Measurements from ENCODE around the gene SCN8A. TPM values are rescaled to one million over a fixed set of nuclear protein-coding genes. Genes with fewer than 3 reads are reported as not detected.

Gene SCN8A
- total and polyA plus RNA-seq, 2 experiments from 2014 or later: 4.6 to 23.9 TPM

GRCh38 chr12:51846911-51847642 is 256.0 kb downstream of the SCN8A start:
- Histone ChIP-seq H2AFZ (peak overlapping the region; percentile 59), H3K27ac (ENCODE audit: low read depth) (no peak overlapping the region), H3K4me2 (peak overlapping the region; percentile 96), H3K79me2 (replicated peaks; ENCODE audit: insufficient read depth) (no peaks in the 10 kb centered on the region), H3K36me3 (ENCODE audit: insufficient read depth) (no peaks in the 10 kb centered on the region), H4K20me1 (replicated peaks; ENCODE audit: insufficient read depth) (peaks cover 4% of the 10 kb centered on the region; the same call in 1 of the 2 replicates), H3F3A (replicated peaks; ENCODE audit: low read depth) (peaks cover 12% of the 10 kb centered on the region; the same call in 1 of the 2 replicates), H3K4me3 (peak overlapping the region; percentile 91), H3K27me3 (ENCODE audit: insufficient read depth) (peaks cover 47% of the 10 kb centered on the region), H3K4me1 (ENCODE audit: insufficient read depth) (peaks cover 40% of the 10 kb centered on the region), H3K9me2 (ENCODE audit: insufficient read depth) (no peaks in the 10 kb centered on the region)
- Mint-ChIP-seq H3K27me3 (ENCODE audit: insufficient read depth, low read depth, poor library complexity) (peaks cover 43% of the 10 kb centered on the region), H3K27ac (no peak overlapping the region), H3K4me3 (peak overlapping the region; percentile 75), H3K9me3 (no peaks in the 10 kb centered on the region; the same call in 1 of the 3 replicates), H3K4me1 (peaks cover 44% of the 10 kb centered on the region), H3K36me3 (ENCODE audit: low read depth) (no peaks in the 10 kb centered on the region; the same call in 2 of the 3 replicates)
- peak; percentile 55 for ATAC-seq
- 0 out of 4 replicates have a peak, but pooled peaks of 1 of the 2 experiments have one; percentile 1 for TF ChIP-seq CTCF (conservative IDR thresholded peaks at IDR 0.05; ENCODE audit: low read depth in 2 of 2)
- TF ChIP-seq REST (IDR thresholded peaks at IDR 0.05; ENCODE audit: unreplicated experiment): no peak
- DNase-seq (ENCODE audit: low spot score): peak; percentile 89

GRCh38 chr12:51847643-51848325 is 256.8 kb downstream of the SCN8A start:
- Histone ChIP-seq H3K27me3 (ENCODE audit: insufficient read depth) (peaks cover 54% of the 10 kb centered on the region), H3K9me2 (ENCODE audit: insufficient read depth) (no peaks in the 10 kb centered on the region), H3K27ac (ENCODE audit: low read depth) (no peak overlapping the region)

More at GRCh38 chr12:51847643-51848325, 256.8 kb downstream of the SCN8A start:
- no peaks in the 10 kb centered on the region; the same call in 2 of the 3 replicates for H3K36me3 Mint-ChIP-seq (ENCODE audit: low read depth)
- H4K20me1 ChIP-seq (replicated peaks; ENCODE audit: insufficient read depth): peaks cover 4% of the 10 kb centered on the region; the same call in 1 of the 2 replicates
- ATAC-seq: peak; percentile 19
- H3K9me3 Mint-ChIP-seq: no peaks in the 10 kb centered on the region; the same call in 1 of the 3 replicates
- H3F3A ChIP-seq (replicated peaks; ENCODE audit: low read depth): peaks cover 12% of the 10 kb centered on the region; the same call in 1 of the 2 replicates
- peaks cover 50% of the 10 kb centered on the region for H3K4me1 Mint-ChIP-seq
- TF ChIP-seq ZNF114 (CRISPR knock-in tag; IDR thresholded peaks at IDR 0.05) (no peak), POLR2AphosphoS5 (IDR thresholded peaks at IDR 0.05; ENCODE audit: low read depth) (0 out of 2 replicates have a peak, but pooled peaks have one; percentile 19), EZH2phosphoT487 (IDR thresholded peaks at IDR 0.05; ENCODE audit: unreplicated experiment) (no peak), NANOG (IDR thresholded peaks at IDR 0.05; ENCODE audit: borderline replicate concordance) (no peak), ETS1 (IDR thresholded peaks at IDR 0.05) (no peak)
- H3K4me1 ChIP-seq (ENCODE audit: insufficient read depth): peaks cover 40% of the 10 kb centered on the region
- H2AFZ ChIP-seq: 0 out of 2 replicates have a peak overlapping the region, but pooled peaks have one; percentile 59
- peaks cover 50% of the 10 kb centered on the region for H3K27me3 Mint-ChIP-seq (ENCODE audit: insufficient read depth, low read depth, poor library complexity)
- DNase-seq (ENCODE audit: low spot score): peak; percentile 65
- no peaks in the 10 kb centered on the region for H3K36me3 ChIP-seq (ENCODE audit: insufficient read depth)
- H3K79me2 ChIP-seq (replicated peaks; ENCODE audit: insufficient read depth): no peaks in the 10 kb centered on the region
- H3K4me3 ChIP-seq: peak overlapping the region; percentile 91
- H3K4me3 Mint-ChIP-seq: peak overlapping the region; percentile 75
- H3K4me2 ChIP-seq: peak overlapping the region; percentile 96
- no peak overlapping the region for H3K27ac Mint-ChIP-seq

All from GM23338 (cell line).